Measurements from ENCODE around the gene EVC2.

GRCh38 chr4:5686338-5686737, 22.0 kb downstream of the EVC2 start:
- TF ChIP-seq CTCF (conservative IDR thresholded peaks at IDR 0.05; ENCODE audit: low read depth, low read length) (no peak), EZH2 (IDR thresholded peaks at IDR 0.05; ENCODE audit: low read length, unreplicated experiment) (no peak)

Measured in PC-3 (cell line).